GM18526 (cell line): ENCODE data around the gene GPC1.

Experiments used
- POLR2A ChIP-seq: IDR thresholded peaks from 3 replicates; pipeline ENCODE4 v1.6.1; 2011; ENCODE audit not compliant: insufficient read length; ENCODE audit errors: extremely low read depth

GPC1 gene

DNA sequence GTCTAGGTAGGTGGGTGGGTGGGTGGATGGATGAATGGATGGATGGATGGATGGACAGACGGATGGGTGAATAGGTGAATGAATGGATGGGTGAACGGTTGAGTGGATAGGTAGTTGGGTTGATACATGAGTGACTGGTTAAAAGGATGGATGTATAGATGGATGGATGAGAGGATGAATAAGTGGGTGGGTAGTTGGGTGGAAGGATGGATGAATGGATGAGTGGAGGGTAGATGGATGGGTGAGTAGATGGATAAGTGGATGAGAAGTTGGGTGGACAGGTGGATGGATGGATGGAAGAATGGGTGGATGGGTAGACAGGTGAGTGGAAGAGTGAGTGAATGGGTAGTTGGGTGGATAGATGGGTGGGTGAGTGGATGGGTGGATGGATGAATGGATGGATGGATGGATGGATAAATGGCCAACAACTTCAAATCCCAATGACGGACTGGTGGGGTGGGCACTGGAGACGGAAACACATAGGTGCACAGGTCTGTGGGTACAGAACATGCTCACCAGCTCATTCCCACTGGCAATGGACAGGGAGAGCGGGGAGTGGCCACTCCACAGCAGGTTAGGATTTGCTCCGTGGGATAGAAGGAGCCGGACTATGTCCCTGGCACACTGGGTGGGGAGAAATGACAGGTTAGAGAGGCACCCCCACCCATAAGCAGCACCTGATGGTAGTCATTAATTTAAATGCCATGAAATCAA is 73.5 kb downstream of the GPC1 start:
- no peak for TF ChIP-seq POLR2A

- TF ChIP-seq POLR2A = no peak
These were observed 74.4 kb downstream of the GPC1 start for GRCh38 chr2:240509667-240510512.

- no peak for TF ChIP-seq POLR2A
These were observed 75.2 kb downstream of the GPC1 start for GRCh38 chr2:240510513-240511210.

- no peak for TF ChIP-seq POLR2A
These were observed 76.1 kb downstream of the GPC1 start for GRCh38 chr2:240511351-240512108.

DNA sequence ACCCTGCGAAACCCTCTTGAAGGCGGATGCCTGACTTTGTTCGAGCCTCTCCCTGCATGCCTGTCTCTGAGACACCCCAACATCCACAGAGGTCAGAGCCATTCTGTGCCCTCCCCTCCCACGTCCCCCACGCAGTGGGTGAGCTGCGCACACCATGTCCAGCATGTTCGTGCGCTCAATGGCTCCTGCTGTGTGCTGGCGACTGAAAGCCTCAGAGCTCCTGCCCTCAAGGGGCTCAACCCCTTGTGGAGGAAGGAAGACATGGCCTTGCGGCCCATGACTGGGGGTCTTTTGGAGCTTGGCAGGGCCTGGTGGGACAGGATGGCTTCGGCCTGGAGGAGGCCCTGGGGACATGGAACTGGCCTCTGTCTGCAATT is 76.6 kb downstream of the GPC1 start:
- no peak for TF ChIP-seq POLR2A

DNA sequence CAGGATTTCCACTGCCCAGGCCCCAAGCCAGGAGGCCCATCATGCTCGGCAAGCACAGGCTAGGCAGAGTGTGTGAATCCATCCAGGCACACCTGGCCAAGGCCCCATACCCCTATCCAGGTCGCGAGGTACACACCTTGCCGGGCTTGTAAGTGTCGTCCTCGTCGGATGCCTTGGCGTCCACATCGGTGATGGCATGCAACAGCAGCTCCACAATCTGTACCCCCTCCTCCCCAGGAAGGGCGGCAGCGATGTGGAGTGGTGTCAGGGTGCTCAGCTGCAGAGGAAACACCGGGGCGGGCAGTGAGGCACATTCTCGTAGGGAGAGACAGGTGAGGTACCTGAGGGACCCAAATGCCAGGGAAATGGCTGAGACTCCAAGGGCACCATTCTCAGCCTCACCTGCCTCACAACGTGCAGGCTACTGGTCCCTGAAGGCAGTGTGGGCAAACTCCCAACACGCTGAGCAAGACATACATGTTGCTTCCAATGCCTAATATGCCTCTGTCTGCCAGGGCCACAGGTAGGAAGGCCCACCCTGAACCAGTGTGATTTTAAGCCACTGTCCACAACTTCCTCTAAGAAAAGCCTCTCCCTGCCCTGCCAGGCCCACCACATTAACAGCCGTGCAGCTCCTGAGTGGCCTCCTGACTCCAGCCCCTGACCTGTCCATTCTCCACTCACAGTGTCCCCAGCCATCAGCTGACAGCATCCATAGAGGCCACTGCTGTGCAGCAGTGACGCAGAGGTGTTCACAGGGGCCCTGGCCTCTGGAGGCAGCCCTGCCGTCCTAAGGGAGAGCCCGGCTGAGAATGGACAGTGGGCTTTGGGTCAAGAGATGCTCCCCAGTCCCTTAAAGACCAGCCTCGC is 77.4 kb downstream of the GPC1 start:
- TF ChIP-seq POLR2A = no peak

DNA sequence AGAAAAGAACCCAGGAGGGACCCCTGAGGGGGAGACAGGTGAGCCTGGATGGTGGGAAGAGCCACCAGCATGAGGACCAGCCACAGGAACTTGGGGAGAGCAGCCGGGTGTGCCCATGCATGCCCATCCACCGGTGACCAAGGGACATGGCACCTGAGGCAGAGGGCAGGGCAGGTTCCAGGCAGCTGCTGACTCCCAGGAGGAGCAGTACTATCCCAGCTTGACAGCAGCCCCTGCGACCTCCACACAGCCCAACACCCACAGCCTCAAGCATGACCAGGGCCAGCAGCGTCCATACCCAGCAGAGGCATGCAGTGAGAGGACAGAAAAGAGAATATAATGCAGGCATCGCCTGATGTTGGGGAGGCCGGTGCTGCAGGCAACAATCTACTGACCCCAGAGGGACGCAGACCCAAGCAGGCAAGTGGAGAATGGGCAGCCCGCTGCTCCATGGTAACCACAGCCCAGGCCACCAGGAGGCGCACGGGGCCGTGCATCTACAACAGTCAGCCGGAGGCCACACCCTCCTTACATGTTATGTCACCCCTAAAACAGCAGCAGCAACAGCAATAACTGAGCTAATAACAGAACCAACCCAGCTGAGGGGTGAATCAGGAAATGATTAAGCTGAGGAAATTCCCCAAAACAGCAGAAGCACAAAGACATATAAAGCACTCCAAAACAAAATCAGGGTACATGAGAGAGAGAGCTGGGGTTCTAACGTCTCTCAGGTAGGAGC is 78.3 kb downstream of the GPC1 start:
- no peak for TF ChIP-seq POLR2A

DNA sequence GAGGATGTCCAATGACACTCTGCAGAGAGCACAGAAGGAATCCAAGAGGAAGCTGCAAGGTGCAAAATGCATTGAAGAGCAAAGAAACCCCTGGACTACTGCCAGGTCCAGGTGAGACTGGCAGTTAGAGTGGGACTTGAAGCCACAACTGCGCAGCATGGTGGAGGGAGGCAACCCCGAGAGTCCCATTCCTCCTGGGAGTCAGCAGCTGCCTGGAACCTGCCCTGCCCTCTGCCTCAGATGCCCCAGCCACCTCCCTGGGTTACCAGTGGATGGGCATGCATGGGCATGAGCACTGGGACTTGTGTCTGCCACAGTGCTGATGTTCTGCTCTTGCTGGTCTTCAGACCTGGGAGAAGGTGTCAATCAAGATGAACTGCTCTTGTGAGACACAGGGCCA is 79.2 kb downstream of the GPC1 start:
- no peak for TF ChIP-seq POLR2A

DNA sequence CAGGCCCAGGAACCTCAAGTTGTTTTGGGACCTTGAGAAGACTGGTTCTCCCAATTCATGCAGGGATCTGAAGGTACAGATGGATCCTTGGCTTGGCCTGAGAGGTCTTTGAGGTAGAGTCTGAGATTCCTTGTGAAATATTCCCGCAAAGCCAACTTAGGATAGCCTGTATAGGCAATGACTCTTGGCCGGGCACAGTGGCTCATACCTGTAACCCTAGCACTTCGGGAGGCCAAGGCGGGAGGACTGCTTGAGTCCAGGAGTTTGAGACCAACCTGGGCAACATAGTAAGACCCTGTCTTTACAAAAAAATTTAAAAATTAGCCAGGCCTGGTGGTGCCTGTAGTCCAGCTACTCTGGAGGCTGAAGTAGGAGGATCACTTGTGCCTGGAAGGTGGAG is 81.9 kb downstream of the GPC1 start:
- TF ChIP-seq POLR2A = no peak
